HG03159 (cell line): Measurements from ENCODE around the gene LMNB1.
A peak's percentile ranks its signal among the peaks of the same experiment; 100 is the strongest.
"Not testable (repeated sequence)": the region's sequence is repeated elsewhere in the genome, so short reads cannot be mapped to it uniquely, and the experiment has no call there.

Experiments used
- ATAC-seq: cut with Tn5 transposase; IDR thresholded peaks from one replicate; pipeline ENCODE4 v1.9.1; 2021; ENCODE audit warnings: mild to moderate bottlenecking, moderate library complexity; ENCODE audit not compliant: unreplicated experiment

LMNB1 gene, protein sequence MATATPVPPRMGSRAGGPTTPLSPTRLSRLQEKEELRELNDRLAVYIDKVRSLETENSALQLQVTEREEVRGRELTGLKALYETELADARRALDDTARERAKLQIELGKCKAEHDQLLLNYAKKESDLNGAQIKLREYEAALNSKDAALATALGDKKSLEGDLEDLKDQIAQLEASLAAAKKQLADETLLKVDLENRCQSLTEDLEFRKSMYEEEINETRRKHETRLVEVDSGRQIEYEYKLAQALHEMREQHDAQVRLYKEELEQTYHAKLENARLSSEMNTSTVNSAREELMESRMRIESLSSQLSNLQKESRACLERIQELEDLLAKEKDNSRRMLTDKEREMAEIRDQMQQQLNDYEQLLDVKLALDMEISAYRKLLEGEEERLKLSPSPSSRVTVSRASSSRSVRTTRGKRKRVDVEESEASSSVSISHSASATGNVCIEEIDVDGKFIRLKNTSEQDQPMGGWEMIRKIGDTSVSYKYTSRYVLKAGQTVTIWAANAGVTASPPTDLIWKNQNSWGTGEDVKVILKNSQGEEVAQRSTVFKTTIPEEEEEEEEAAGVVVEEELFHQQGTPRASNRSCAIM

DNA sequence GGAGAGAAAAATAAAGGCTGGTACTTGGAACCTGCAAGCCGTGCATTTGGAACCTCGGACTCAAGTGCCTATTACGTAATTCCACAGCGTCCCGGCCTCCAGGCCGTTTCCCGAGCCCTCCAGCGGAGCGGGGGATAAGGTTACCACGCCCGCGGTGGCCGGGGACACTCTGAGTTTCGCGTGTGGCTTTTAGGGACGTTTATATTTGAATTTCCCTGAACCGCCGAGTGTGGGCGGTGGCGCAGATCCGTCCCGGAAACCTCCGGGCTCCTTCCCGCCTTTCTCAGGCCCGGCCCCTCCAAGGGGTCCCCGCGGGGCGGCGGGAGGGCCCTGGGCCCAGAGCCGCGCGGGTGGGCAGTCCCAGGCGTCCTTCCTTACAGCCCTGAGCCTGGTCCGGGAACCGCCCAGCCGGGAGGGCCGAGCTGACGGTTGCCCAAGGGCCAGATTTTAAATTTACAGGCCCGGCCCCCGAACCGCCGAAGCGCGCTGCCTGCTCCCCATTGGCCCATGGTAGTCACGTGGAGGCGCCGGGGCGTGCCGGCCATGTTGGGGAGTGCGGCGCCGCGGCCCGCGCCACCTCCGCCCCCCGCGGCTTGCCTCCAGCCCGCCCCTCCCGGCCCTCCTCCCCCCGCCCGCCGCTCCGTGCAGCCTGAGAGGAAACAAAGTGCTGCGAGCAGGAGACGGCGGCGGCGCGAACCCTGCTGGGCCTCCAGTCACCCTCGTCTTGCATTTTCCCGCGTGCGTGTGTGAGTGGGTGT, at the start of gene LMNB1:
Gene LMNB1, plus strand, starts transcription at position 638 of the 758 bp plus-strand sequence. CDS start 373 bp downstream, outside the sequence.
- ATAC-seq = peak; percentile 63

DNA sequence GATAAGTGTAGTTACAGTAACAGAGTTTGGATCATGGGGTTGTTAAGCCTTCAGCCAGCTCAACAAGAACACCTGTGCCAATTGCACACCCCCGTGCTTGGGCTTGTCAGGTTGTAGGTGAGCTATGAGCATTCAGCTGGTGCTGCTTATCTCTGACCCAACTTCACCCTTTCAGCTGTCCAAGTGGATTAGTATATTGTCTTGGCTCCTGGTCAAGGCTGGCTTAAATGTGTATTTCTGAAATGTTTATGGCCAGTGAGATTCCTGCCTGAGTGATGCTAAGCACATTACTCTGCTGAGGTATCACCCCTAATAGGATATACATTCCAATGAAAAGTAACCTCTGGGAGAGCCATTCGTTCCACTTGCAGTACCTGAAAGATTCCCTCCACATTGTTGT, 44.2 kb upstream of the LMNB1 start:
- ATAC-seq = no peak

DNA sequence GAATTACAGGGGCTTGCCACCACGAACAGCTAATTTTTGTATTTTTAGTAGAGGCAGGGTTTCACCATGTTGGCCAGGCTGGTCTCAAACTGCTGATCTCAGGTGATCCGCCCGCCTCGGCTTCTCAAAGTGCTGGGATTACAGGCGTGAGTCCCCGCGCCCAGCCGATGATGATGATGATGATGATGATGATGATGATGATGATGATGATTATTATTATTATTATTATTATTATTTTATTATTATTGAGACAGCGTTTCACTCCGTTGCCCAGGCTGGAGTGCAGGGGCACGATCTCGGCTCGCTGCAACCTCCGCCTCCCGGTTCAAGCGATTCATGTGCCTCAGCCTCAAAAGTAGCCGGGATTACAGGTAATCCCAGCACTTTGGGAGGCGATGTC, 42.4 kb upstream of the LMNB1 start:
- ATAC-seq = not testable (repeated sequence)

DNA sequence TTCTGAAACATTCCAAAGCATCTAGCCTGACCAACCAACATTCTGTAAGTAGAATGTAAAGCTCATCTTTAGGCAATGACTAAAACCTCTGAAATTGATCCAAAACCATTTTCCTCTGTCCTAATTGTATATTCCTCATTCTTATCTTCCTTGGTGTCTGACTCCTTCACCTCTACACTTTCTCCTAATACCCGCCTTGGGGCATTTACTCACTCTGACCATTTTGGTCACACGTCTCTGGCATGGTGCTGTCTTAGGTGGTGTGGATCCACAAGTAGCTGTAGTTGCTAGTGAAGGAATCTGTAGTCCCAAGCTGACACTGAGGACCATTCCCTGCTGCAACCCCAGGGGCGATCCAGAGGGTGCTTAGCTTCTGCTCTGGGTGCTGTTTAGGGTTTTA, 40.8 kb upstream of the LMNB1 start:
- no peak for ATAC-seq

DNA sequence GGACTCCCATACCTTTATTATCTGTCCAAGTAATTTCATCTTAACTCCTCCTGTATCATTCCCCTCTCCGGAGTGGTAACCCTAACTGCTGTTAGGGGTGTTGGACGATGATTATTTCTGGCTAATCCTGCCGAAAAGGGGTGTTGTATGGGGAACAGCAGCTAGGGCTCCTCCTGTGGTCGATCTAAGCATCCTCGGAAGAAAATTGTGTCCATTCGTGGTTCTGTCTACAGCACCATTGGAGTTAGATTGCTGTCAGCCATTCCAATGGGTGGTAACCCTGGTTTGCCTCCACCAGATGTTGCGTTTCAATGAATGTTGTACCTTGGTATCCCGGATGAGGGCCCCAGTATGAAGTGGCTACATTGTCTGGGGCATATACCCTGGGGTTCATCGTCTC, 35.6 kb upstream of the LMNB1 start:
- no peak for ATAC-seq

DNA sequence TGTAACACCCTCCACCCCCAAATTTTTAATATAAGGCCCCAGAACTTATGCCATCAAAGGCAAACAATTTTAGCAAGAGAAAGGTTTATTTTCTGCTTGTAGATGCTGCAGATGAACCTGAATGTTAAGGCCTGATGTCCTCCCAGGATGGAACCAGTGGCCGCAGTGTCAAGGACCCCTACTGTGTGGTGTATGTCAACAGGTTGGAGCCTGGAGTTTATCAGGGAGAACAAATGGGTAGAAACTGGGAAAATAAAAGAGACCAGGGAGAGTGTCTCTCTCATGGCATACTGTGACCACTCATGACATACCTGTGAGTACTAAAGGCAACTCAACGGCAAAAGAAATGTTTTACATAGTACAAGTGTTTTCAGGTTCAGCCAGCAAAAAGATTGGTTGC, 34.5 kb upstream of the LMNB1 start:
- ATAC-seq = no peak

DNA sequence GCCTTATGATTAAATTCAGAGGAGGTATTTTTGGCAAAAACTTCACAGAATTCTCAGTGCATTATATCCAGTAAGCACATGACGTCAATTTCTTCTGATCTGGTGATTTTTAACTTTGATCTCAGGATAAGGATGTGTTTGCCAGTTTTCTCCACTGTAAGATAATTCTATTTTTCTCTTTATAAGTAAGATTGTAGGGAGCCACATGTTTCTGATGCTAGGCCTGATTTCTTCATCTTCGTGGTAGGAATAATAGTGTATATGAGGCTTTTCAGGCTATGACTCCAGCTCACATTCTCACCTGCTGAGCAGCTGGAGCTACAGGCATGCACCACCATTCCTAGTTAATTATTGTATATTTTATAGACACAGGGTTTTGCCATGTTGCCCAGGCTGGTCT, 32.1 kb upstream of the LMNB1 start:
- ATAC-seq = no peak

DNA sequence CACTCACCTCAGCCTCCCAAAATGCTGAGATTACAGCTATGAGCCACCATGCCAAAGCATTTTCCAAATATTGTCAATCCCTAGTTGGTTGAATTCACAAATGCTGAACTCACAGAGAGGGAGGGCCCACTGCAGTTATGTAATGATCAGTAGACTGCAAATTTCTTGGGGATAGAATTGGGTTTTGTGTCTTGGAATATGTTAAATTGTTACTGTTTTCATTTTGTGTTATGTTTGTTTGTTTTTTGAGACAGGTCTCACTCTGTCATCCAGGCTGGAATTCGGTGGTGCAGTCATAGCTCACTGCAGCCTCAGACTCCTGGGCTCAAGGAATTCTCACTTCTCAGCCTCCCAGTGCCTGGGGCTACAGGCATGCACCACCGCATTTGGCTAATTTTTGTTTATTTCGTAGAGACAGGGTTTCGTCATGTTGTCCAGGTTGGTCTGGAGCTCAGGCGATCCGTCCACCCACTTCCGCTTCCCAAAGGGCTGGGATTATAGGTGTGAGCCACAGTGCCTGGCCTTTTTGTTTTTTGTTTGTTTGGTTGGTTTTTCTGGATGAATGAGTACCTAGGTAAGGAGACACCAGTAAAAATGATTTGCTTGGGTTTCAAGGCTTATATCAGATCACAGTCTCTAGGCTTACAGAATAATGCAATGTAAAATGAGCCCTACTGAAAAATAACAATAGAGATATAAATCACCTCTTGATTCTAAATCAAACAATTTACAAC, 31.5 kb upstream of the LMNB1 start:
- ATAC-seq = no peak

DNA sequence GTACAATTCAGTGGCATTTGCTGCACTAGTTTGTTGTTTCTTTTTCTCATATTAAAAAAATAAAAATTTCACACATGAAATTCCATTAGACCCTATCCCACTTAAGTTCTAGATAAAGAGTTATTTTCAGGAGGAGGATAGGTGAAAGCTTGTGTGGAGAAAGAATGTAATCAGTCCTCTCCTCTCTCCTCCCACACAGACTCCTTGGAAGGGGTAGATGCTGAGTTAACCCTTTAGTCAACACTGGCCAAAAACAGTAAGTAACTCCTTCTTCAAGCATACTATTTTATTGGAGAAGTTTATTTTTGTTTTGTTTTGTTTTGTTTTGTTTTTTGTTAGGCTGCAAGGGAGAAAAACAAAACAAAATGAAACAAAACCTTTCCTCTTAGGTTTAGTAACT, 30.6 kb upstream of the LMNB1 start:
- no peak for ATAC-seq

DNA sequence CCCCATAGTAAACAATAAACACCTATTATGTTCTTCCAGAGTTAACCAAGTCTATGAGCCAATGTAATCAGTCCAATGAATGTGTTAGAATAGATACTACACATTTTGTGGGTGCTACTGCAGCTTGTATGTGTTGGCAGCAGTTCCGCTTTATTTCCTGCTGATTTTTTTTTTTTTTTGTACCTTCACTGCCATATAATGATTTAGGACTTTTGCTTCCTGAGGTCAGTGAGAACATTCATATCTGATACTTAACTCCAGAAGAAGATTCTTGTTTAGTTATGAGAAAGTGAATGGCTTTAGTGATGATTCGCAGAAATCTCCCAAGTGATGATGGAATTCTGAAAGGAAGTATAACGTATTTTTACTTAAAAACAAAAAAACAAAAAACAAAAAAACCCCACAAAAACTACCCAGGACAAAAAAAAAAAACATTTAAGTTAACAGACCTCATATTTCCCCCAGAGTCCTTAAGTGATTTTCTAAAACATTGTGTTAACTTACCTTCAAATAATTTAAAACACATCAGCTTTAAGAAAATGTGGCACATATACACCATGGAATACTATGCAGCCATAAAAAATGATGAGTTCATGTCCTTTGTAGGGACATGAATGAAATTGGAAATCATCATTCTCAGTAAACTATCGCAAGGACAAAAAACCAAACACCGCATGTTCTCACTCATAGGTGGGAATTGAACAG, 24.7 kb upstream of the LMNB1 start:
- ATAC-seq = no peak

DNA sequence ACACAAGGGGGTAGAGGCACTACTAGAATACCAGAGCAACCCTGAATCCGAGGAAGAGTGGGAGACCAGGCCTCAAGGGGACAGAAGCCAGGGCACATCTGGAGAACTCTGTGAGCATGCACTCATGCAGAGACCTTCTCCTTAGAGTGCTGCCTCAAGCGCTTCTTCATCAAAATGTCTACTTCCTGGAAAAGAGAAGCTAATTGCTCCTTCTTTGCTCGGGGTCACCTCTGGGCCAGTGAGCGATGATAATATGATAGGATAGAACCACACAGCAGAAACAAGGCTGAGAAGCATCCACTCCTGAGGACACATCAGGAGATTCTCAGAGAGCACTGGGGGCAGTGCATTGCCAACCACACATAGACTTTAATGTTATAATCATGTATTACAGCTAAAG, 23.7 kb upstream of the LMNB1 start:
- no peak for ATAC-seq

DNA sequence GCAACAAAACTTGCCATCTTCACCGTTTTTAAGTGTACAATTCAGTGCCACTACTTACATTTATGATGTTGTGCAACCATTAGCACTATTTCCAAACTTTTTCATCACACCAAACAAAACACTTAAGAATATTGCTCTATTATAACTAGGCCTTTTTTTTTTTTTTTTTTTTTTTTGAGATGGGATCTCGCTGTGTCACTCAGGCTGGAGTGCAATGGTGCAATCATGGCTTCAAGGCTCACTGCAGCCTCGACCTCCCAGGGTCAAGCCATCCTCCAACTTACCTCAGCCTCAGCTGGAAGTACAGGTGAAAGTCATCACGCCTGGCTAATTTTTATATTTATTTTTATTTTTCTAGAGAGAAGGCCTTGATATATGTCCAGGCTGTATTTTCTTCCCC, 22.3 kb upstream of the LMNB1 start:
- no peak for ATAC-seq

DNA sequence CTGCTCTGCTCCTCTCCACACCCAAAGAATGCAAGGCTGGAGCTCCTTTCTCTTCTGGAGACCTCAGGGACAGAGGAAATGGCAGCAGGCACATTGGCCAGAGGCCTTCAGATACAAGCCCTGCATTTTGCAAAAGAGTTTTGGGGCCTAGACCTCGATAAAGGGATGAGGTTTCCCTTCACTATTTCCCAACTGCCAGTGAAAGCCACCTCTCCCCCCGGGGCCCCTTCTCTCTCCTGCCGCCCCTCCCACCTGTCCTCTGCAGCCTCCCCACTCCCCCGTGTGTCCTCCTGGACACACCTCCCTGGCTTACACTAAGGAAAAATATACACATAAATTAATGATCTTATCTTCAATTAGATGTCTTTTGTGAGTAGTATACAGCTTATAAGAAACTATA, 21.3 kb upstream of the LMNB1 start:
- ATAC-seq = no peak

DNA sequence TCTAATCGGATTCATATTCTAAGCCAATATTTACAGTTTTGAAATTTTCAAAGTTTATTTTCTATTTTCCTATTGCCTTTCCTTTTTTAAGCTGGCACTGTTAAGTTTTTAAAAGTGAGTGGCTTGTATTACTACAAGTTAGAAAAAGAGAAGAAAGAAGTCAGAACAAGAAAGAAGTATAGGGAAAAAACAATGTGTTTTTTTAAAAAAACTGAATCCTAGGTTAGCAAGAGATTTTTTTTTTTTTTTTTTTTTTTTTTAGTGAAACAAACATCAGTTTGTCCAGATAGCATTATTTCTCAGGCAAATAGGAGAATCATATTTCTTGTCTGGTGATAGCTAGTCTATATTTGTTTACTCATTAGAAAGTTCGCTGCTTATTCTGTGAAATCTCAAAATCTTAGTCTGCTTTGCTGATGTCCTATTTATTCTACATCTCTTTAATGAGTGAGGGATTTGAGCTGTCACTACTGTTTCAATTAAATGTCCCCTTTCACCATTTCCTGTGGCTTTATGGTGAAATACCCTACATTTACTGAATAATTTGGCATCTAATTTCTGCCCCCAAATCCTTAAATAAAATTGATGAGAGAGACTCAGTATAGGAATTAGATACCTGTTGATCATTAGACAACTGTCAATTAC, 19.1 kb upstream of the LMNB1 start:
- no peak for ATAC-seq

DNA sequence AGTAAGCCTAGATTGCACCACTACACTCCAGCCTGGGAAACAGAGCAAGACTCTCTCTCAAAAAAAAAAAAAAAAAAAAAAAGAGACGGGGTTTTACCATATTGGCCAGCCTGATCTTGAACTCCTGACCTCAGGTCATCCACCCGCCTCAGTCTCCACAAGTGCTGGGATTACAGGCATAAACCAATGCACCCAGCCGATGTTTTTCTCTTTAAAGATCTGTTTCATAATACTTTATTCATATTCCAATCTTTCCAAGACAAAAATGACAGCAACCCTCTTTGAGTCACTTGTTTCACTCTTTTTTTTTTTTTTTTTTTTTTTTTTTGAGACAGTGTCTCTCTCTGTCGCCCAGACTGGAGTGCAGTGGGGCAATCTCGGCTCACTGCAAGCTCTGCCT, 13.6 kb upstream of the LMNB1 start:
- no peak for ATAC-seq

DNA sequence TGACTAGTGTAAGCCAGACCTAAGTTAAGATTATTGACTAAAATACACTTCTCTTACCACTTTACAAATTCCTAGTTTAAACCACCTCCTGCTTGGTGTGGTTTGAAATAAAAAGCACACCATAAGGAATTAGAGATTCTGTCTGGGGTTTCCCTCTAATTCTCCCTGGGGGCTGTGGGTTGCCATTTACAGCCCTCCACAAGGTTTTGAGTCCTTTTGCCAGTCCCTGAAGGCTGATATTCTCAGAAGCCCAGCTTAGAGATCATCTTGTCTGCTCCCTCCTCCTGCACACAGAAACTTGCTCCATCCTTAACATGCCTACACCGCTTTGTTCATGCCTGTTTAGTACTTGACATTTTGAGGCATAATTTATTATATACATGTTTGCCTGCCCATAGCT, 7.2 kb upstream of the LMNB1 start:
- ATAC-seq = no peak

DNA sequence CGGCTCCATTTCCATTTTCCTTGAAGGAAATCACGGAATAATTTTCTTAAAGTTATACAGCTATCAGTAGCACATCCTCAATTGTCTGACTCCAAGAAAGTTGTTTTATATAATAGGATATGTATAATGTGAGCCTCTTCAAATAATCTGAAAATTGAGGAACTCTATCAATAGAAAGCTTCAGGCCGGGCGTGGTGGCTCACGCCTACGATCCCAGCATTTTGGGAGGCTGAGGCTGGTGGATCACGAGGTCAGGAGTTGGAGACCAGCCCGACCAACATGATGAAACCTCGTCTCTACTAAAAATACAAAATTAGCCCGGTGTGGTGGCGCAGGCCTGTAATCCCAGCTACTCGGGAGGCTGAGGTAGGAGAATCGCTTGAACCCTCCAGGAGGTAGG, 3.4 kb upstream of the LMNB1 start:
- ATAC-seq = not testable (repeated sequence)

DNA sequence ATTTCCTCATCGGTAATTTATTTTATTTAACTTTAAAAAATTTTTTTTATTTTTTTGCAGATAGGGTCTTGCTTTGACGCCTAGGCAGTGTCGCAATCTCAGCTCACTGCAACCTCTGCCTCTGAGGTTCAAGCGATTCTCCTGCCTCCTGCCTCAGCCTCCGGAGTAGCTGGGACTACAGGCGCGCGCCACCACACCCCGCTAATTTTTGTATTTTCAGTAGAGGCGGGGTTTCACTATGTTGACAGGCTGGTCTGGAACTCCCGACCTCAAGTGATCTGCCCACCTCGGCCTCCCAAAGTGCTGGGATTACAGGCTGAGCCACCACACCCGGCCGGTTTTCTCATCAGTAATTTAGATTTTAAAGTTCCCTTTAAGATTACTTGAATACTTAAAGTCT, 2.3 kb upstream of the LMNB1 start:
- not testable (repeated sequence) for ATAC-seq

DNA sequence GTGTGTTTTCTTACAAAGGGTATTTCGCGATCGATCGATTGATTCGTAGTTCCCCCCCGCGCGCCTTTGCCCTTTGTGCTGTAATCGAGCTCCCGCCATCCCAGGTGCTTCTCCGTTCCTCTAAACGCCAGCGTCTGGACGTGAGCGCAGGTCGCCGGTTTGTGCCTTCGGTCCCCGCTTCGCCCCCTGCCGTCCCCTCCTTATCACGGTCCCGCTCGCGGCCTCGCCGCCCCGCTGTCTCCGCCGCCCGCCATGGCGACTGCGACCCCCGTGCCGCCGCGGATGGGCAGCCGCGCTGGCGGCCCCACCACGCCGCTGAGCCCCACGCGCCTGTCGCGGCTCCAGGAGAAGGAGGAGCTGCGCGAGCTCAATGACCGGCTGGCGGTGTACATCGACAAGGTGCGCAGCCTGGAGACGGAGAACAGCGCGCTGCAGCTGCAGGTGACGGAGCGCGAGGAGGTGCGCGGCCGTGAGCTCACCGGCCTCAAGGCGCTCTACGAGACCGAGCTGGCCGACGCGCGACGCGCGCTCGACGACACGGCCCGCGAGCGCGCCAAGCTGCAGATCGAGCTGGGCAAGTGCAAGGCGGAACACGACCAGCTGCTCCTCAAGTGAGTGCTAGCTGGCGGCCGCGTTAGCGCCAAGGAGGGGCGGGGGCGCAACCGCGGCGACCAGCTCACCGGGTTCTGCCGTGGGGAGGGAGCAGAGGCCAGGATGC, 480 bp downstream of the LMNB1 start:
- peak; percentile 27 for ATAC-seq
